Measurements from ENCODE around the gene MELTF.

The MELTF gene

GRCh38 chr3:196995027-196995426, 34.6 kb downstream of the MELTF start:
- DNase-seq (ENCODE audit: low read depth, low spot score): no peak

GRCh38 chr3:196994056-196994455, 35.6 kb downstream of the MELTF start:
- no peak for DNase-seq (ENCODE audit: low read depth, low spot score)

GRCh38 chr3:196992461-196993065, 37.1 kb downstream of the MELTF start:
- DNase-seq (ENCODE audit: low read depth, low spot score): no peak

GRCh38 chr3:196991581-196992460, 37.8 kb downstream of the MELTF start:
- DNase-seq (ENCODE audit: low read depth, low spot score): no peak

GRCh38 chr3:196990601-196991007, 39.0 kb downstream of the MELTF start:
- DNase-seq (ENCODE audit: low read depth, low spot score): no peak

- DNase-seq (ENCODE audit: low read depth, low spot score): no peak
These were observed 39.8 kb downstream of the MELTF start for GRCh38 chr3:196989721-196990262.

- peak; percentile 58 for DNase-seq (ENCODE audit: low read depth, low spot score)
These were observed 41.2 kb downstream of the MELTF start for GRCh38 chr3:196988241-196989029.

GRCh38 chr3:196987022-196987421, 42.6 kb downstream of the MELTF start:
- no peak for DNase-seq (ENCODE audit: low read depth, low spot score)

- DNase-seq (ENCODE audit: low read depth, low spot score): no peak
These were observed 43.4 kb downstream of the MELTF start for GRCh38 chr3:196985954-196986885.

- no peak for DNase-seq (ENCODE audit: low read depth, low spot score)
These were observed 44.3 kb downstream of the MELTF start for GRCh38 chr3:196985298-196985697.

GRCh38 chr3:196983186-196983585, 46.4 kb downstream of the MELTF start:
- DNase-seq (ENCODE audit: low read depth, low spot score): no peak

- no peak for DNase-seq (ENCODE audit: low read depth, low spot score)
These were observed 48.0 kb downstream of the MELTF start for GRCh38 chr3:196981657-196982056.

GRCh38 chr3:196979545-196979944, 50.1 kb downstream of the MELTF start:
- no peak for DNase-seq (ENCODE audit: low read depth, low spot score)

- no peak for DNase-seq (ENCODE audit: low read depth, low spot score)
These were observed 52.7 kb downstream of the MELTF start for GRCh38 chr3:196976941-196977340.

- DNase-seq (ENCODE audit: low read depth, low spot score): no peak
These were observed 54.3 kb downstream of the MELTF start for GRCh38 chr3:196975349-196975748.

- DNase-seq (ENCODE audit: low read depth, low spot score): no peak
These were observed 55.0 kb downstream of the MELTF start for GRCh38 chr3:196974661-196975060.

GRCh38 chr3:196971094-196971698, 58.4 kb downstream of the MELTF start:
- no peak for DNase-seq (ENCODE audit: low read depth, low spot score)

- no peak for DNase-seq (ENCODE audit: low read depth, low spot score)
These were observed 59.0 kb downstream of the MELTF start for GRCh38 chr3:196970547-196971093.

- peak; percentile 67 for DNase-seq (ENCODE audit: low read depth, low spot score)
These were observed 59.7 kb downstream of the MELTF start for GRCh38 chr3:196969660-196970546.

Measured in ELF-1 (cell line).